AG08395 (cell line): ENCODE results near the gene KIFBP.
"Not testable (repeated sequence)": the region's sequence is repeated elsewhere in the genome, so short reads cannot be mapped to it uniquely, and the experiment has no call there.

Experiments
- DNase-seq: peaks from one replicate; pipeline ENCODE4 v3.0.0; 2012; ENCODE audit warnings: mixed read lengths, low spot score

The KIFBP gene

GRCh38 chr10:68997211-68997610 lies 8.6 kb downstream of the KIFBP start:
- DNase-seq = no peak

- peak; percentile 51 for DNase-seq
These were observed 16.2 kb downstream of the KIFBP start for GRCh38 chr10:69004821-69005220.

DNA sequence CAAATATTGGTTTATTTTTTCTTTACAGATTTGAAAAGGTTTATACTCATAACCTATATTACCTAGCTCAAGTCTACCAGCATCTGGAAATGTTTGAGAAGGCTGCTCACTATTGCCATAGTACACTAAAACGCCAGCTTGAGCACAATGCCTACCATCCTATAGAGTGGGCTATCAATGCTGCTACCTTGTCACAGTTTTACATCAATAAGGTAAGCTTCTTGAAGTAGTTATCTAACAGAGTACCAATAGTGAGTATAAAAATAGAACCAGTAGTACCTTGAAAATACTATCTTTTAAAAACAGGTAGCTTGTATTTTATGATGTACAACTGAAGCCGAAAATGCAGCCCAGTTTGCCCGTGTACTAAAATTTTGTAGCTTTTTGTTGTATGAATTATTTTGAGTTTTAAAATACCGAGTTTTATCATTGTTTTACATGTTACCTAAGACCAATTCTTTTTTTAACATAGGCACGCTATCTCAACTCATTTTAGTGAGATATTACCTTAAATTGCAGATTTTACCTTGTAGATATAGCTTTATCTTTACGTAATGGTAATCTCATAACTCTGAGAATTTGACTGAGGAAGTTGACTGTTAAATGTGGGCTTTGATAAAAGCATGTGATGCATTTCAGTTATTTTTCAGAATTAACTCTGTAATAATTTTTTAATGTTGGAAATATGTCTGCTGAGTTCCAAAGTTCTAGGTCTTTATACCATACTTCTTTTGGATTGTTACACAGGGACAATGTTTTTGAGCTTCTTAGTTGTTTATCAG lies 17.3 kb downstream of the KIFBP start:
- DNase-seq = no peak

DNA sequence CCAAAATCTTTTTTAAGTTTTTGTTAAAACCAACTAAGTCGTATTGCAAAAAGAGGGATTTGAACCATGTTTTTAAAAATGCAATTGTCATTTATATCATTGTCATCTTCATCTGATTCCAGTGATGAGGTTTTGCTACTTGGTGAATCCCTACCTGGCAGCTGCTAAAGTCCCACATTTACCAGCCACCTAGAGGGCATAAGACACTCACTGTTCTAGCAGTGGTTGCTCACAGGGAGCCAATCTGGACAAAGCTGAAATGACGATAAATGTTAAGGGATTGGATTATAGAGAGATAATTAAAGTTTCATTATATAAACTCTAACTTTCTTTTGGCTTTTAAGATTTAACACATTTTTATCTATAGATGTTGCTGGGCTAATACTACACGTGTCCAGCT lies 18.7 kb downstream of the KIFBP start:
- no peak for DNase-seq

- DNase-seq = peak; percentile 30
These were observed 20.8 kb downstream of the KIFBP start for GRCh38 chr10:69009360-69009759.

DNA sequence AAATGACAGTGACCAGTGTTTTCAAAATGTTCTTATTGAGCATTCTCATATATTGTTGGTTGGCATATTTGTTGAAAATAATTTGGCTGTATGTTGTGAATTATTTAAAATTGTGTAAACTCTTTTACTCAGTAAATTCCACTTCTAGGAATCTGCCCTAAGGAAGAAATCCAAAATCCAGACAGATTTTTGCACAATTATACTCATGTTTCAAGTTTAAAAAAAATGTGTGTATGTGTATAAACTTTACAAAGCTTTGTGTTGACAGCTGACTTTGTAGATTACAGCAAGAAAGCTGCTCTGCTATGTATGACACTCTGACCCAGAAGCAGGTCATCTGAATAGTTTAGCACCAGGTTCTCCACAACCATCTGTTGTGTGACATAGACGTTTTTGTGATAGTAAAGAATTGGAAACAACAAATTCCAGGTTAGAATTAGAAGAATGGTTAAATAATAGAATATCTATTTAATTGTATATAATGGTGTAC lies 21.6 kb downstream of the KIFBP start:
- no peak for DNase-seq

DNA sequence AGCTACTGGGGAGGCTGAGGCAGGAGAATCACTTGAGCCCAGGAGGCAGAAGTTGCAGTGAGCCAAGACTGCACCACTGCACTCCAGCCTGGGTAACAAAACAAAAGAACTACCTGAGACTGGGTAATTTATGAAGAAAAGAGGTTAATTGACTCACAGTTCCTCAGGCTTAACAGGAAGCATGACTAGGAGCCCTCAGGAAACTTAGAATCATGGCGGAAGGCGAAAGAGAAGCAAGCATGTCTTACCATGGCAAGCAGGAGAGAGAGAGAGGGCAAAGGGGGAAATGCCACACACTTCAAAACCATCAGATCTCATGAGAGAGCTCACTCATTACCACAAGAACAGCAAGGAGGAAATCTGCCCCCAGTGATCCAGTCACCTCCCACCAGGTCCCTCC lies 24.2 kb downstream of the KIFBP start:
- not testable (repeated sequence) for DNase-seq

DNA sequence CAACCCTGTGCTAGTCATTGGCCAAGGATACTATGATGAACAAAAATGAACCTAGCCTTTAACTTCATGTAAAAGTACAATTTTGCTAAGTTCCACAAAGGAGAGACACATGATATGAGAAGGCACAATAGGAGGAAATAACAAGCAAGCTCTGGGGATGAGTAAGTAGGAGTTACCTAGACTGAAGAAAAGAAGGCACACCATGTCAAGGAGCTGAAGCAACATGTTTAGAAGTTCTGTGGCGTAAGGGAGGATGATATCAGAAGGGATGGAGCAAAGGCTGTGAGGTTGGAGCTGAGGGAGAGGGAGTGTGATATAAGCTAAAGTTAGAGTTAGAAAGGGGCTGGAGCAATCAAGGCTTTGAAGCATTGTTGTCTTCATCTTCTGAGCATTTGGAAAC lies 25.6 kb downstream of the KIFBP start:
- DNase-seq = no peak

DNA sequence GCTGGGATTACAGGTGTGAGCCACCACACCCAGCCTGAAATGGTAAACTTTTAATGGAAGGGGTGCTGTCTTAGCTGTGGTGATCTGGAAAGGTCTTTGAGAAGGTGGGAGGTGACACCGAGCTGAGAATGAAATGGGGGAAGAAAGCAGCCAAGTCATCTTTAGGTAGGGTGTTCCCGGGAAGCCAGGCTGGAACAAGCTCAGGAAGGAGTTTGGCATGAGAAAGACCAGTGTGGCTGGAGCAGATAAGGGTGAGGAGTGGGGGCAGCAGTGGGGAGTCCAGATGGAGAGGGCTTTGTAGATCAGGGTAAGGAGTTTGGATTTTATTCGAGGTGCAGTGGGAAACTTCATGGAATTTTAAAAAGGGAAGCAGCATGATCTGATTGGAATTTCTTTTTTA lies 30.0 kb downstream of the KIFBP start:
- no peak for DNase-seq

- DNase-seq = no peak
These were observed 34.0 kb downstream of the KIFBP start for GRCh38 chr10:69022611-69023010.

GRCh38 chr10:69025370-69025896 lies 36.8 kb downstream of the KIFBP start:
- DNase-seq = no peak

DNA sequence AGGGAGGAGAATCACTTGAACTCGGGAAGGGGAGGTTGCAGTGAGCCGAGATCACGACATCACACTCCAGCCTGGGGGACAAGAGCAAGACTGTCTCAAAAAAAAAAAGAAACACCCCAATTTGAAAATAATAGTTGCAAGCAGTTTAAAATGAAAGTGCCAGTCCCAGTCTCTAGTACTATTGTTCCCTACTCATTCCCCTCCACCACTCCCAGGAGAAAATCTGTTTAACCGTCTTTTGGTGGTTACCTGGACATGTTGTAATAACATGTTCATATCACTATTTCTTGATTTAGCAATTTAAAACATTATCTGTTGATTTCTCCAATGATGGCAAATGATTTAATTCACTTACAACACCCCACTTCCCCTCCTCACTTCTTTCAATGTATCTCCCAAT lies 44.7 kb downstream of the KIFBP start:
- DNase-seq = no peak

- DNase-seq = no peak
These were observed 48.9 kb downstream of the KIFBP start for GRCh38 chr10:69037489-69037888.

DNA sequence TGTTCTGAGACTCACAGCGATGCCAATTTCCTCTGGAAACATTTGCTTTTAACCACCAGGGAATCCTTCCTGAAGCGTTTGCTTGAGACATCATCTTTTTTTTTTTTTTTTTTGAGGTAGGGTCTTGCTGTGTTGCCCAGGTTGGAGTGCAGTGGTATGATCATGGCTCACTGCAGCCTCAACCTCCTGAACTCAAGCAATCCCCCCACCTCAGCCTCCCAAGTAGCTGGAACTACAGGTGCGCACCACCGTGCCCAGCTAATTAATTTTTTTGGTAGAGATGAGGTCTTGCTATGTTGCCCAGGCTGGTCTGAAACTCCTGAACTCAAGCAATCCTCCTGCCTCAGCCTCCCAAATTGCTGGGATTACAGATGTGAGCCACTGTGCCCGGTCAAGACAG lies 52.3 kb downstream of the KIFBP start:
- not testable (repeated sequence) for DNase-seq

DNA sequence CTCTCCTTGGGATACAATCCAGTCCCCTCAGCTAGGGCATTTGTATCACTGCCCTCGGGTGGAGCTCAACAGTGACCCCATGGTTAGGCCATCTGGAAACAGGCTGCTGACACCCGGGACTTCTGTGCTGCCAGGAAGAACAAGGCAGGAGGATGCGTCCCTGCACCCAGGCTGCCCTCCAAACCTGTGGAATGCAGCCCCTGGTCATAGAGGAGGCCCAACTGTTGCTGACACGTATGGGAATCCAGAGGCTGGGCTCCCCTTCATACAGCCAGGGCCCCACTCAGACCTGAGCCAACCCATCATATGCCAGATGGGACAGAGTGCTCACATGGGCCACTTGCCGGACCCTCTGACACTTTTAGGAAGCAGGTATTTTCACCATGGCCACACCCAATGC lies 53.8 kb downstream of the KIFBP start:
- no peak for DNase-seq

GRCh38 chr10:69042838-69043237 lies 54.2 kb downstream of the KIFBP start:
- DNase-seq = no peak

DNA sequence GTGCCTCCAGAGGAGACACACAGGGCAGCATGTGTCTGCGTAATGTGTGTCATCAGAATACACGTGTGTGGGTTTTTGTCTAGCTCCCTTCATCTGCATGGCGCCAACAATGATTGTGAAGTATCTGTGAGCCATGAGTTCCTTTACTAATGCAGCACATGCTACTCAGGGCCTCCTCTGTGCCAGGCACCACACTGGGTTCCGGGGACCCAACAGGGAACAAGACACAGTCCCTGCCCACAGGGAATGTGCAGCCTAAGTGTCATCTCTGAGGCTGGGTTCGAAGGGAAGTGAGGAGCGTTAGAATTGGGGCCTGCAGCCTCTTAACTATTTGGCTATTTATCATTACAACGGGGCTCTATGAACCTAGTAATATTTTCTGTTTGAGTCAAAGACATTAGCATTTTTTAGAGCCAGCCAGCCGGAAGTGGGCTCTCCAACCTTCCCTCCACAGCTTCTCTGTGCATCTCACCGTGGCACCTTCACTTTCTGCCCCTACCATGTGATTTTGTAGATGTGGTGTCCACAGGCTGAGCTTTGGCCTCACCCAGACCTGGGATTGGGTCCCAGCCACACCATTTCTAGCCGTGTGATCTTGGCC lies 55.4 kb downstream of the KIFBP start:
- no peak for DNase-seq

- no peak for DNase-seq
These were observed 55.9 kb downstream of the KIFBP start for GRCh38 chr10:69044546-69044945.

DNA sequence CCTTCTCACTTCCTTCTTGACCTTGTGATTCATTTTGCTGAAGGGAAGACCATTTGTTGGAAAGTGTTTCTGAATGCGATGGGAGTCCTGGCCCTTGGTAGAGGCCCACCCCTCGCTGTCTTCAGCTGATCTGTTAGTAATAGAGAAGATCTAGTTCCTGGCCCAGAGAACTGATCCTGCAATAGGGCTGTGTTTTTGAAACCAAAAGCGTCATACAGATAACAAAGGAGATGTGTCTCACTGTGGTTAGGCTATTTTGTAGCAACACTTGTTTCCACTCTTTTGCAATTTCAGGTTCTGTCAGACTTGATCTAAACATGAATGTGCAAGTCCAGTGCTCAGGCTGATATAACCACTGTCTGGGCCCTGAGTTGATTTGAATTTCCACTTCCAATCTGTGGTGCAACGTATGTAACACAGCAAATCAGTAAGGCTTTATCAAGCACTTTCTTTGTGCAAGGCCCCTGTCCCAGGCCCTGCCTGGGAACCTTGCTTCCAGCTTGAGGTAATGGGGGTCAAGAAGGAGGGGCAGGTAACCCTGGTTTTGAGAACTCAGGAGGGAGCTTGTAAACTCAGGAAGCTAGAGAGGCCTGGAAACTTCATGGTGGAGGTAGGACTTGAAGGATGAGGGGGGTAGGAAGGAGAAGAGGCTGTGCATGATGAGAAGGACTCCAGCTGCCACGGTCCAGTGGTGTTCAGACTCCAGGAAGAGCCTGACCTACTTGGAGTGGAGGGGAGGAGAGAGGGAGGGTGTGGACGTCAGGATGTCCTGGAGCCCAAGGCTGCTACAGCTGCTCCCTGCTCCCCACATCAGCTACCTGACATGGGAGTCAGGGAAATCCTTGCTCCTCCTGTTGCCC lies 57.1 kb downstream of the KIFBP start:
- DNase-seq = no peak

GRCh38 chr10:69047111-69047832 lies 58.7 kb downstream of the KIFBP start:
- no peak for DNase-seq

- DNase-seq = peak; percentile 39
These were observed 59.5 kb downstream of the KIFBP start for GRCh38 chr10:69048103-69048502.

DNA sequence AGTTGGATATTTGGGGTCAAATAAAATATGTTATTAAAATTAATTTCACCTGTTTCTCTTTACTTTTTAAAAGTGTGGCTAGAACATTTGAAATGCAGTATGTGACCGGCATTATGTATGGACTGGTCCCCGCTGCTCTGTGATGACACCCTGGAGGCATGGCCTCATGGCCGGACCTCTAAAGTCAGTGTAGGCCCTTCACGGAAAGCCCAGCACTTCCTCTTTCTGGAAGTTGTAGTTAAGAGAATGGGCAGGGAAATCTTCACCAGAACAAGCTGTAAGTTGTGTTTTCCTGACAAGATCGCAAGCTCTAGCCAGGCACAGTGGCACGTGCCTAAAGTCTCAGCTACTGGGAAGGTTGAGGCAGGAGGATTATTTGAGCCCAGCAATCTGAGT lies 61.0 kb downstream of the KIFBP start:
- DNase-seq = no peak
